ENCODE results near the gene ADGRV1. TPM values are rescaled to one million over a fixed set of nuclear protein-coding genes. Genes with fewer than 3 reads are reported as not detected.
"Not testable (repeated sequence)": the region's sequence is repeated elsewhere in the genome, so short reads cannot be mapped to it uniquely, and the experiment has no call there.

Gene ADGRV1
- total RNA-seq, 4 donors from 2014 or later, result 6.0 to 37.0 (median 10.6) TPM

GRCh38 chr5:90585337-90585986 is 26.9 kb downstream of the ADGRV1 start:
- H3K27ac ChIP-seq, result no peak overlapping the region
- in situ Hi-C loops (cut with MboI; ENCODE audit: low pct_ligation_motif_present in 1 of 4, low pct_unique_long_range_greater_than_20kb in 1 of 4, low sequenced_read_pairs in 3 of 4), result no loop called here
- DNase-seq, result no peak
- no peaks in the 10 kb centered on the region for H3K9me3 ChIP-seq
- H3K27me3 ChIP-seq, result no peaks in the 10 kb centered on the region
- TF ChIP-seq CTCF (IDR thresholded peaks at IDR 0.05), result no peak
- no peak for TF ChIP-seq POLR2A (IDR thresholded peaks at IDR 0.05)
- TF ChIP-seq POLR2AphosphoS5 (IDR thresholded peaks at IDR 0.05), result no peak
- no peak for TF ChIP-seq EP300 (IDR thresholded peaks at IDR 0.05; ENCODE audit: low read depth)
- no peaks in the 10 kb centered on the region for H3K36me3 ChIP-seq
- intact Hi-C loops (cut with DNase I; ENCODE audit: low total_unique reads), result no loop called here
- H3K4me3 ChIP-seq, result no peak overlapping the region
- H3K4me1 ChIP-seq, result no peaks in the 10 kb centered on the region
- 76 to 77% methylated on average over 6 to 7 of the region's 7 CpGs for WGBS, 2 donors (ENCODE audit: low coverage in 1 of 2)

GRCh38 chr5:90586469-90586868 is 27.9 kb downstream of the ADGRV1 start:
- H3K27ac ChIP-seq, result no peak overlapping the region
- 84 to 87% methylated on average over 2 of the region's 2 CpGs for WGBS, 2 donors (ENCODE audit: low coverage in 1 of 2)
- H3K27me3 ChIP-seq, result no peaks in the 10 kb centered on the region
- no peaks in the 10 kb centered on the region for H3K9me3 ChIP-seq
- TF ChIP-seq POLR2A (IDR thresholded peaks at IDR 0.05) (no peak), POLR2AphosphoS5 (IDR thresholded peaks at IDR 0.05) (no peak), EP300 (IDR thresholded peaks at IDR 0.05; ENCODE audit: low read depth) (no peak), CTCF (IDR thresholded peaks at IDR 0.05) (no peak)
- H3K4me1 ChIP-seq, result no peaks in the 10 kb centered on the region
- intact Hi-C loops (cut with DNase I; ENCODE audit: low total_unique reads), result no loop called here
- no peaks in the 10 kb centered on the region for H3K36me3 ChIP-seq
- no peak for DNase-seq
- in situ Hi-C loops (cut with MboI; ENCODE audit: low pct_ligation_motif_present in 1 of 4, low pct_unique_long_range_greater_than_20kb in 1 of 4, low sequenced_read_pairs in 3 of 4), result no loop called here
- no peak overlapping the region for H3K4me3 ChIP-seq

GRCh38 chr5:90590170-90590569 is 31.6 kb downstream of the ADGRV1 start:
- intact Hi-C loops (cut with DNase I; ENCODE audit: low total_unique reads), result no loop called here
- 79 to 95% methylated on average over 3 of the region's 3 CpGs for WGBS, 2 donors (ENCODE audit: low coverage in 1 of 2)
- in situ Hi-C loops (cut with MboI; ENCODE audit: low pct_ligation_motif_present in 1 of 4, low pct_unique_long_range_greater_than_20kb in 1 of 4, low sequenced_read_pairs in 3 of 4), result no loop called here
- Histone ChIP-seq H3K4me3 (no peak overlapping the region), H3K9me3 (no peaks in the 10 kb centered on the region), H3K27ac (no peak overlapping the region), H3K4me1 (no peaks in the 10 kb centered on the region), H3K27me3 (no peaks in the 10 kb centered on the region), H3K36me3 (no peaks in the 10 kb centered on the region)
- no peak for TF ChIP-seq POLR2A (IDR thresholded peaks at IDR 0.05)
- no peak for TF ChIP-seq CTCF (IDR thresholded peaks at IDR 0.05)
- TF ChIP-seq POLR2AphosphoS5 (IDR thresholded peaks at IDR 0.05), result no peak
- TF ChIP-seq EP300 (IDR thresholded peaks at IDR 0.05; ENCODE audit: low read depth), result no peak
- no peak for DNase-seq

- H3K4me1 ChIP-seq; H3K27ac ChIP-seq; H3K36me3 ChIP-seq; DNase-seq; H3K27me3 ChIP-seq; H3K4me3 ChIP-seq; in situ Hi-C loops (cut with MboI; ENCODE audit: low pct_ligation_motif_present in 1 of 4, low pct_unique_long_range_greater_than_20kb in 1 of 4, low sequenced_read_pairs in 3 of 4); H3K9me3 ChIP-seq; intact Hi-C loops (cut with DNase I; ENCODE audit: low total_unique reads): not testable (repeated sequence)
- WGBS, 2 donors (ENCODE audit: low coverage in 1 of 2), result 90 to 97% methylated on average over 6 of the region's 6 CpGs
Measured at GRCh38 chr5:90593083-90593482, 34.5 kb downstream of the ADGRV1 start.

- H3K4me1 ChIP-seq; H3K27ac ChIP-seq; H3K27me3 ChIP-seq; H3K4me3 ChIP-seq; DNase-seq; H3K36me3 ChIP-seq; in situ Hi-C loops (cut with MboI; ENCODE audit: low pct_ligation_motif_present in 1 of 4, low pct_unique_long_range_greater_than_20kb in 1 of 4, low sequenced_read_pairs in 3 of 4); H3K9me3 ChIP-seq; intact Hi-C loops (cut with DNase I; ENCODE audit: low total_unique reads): not testable (repeated sequence)
- no CpG with 5 or more reads among the region's 34 CpGs for WGBS, 2 donors (ENCODE audit: low coverage in 1 of 2)
Measured at GRCh38 chr5:90595766-90596165, 37.2 kb downstream of the ADGRV1 start.
